OCI-LY1 (cell line): ENCODE results near the gene AP3B2.

Experiments
- CTCF ChIP-seq: fragments of 200-600 bp; sonication (generic), shearing (Covaris generic); IDR thresholded peaks from 2 replicates; pipeline ENCODE4 v1.5.1; 2017; ENCODE audit warnings: mild to moderate bottlenecking, antibody characterized with exemption, low read length, moderate library complexity, mixed read lengths
- EZH2 ChIP-seq: fragments of 200-600 bp; sonication (generic), shearing (Covaris generic); IDR thresholded peaks from 2 replicates; pipeline ENCODE4 v1.8.0; 2017; ENCODE audit warnings: borderline replicate concordance, mixed run types, mild to moderate bottlenecking, antibody characterized with exemption, low read length, moderate library complexity, mixed read lengths

DNA sequence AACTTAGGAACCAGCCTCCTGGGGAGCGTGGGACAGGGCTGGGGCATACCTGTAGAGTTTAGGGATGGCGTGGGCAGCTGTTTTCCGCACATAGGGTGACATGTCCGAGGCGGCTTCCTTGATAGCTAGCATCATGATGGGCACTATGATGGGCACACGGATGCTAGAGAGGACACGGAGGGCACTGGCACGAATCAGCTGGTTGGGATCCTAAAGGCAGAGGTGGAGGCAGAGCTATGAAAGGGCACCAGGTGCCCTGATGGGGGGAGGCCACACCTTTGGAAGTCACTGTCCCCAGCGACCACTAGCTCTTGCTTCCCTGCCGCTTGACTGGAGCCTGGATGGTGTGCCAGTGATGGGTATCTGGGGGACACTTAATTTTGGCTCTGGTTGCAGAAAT, 28.3 kb downstream of the AP3B2 start:
- TF ChIP-seq CTCF, result no peak
- no peak for TF ChIP-seq EZH2
